ENCODE data around the gene CCDC177. TPM values are rescaled to one million over a fixed set of nuclear protein-coding genes. Genes with fewer than 3 reads are reported as not detected.
A peak's percentile ranks its signal among the peaks of the same experiment; 100 is the strongest.

CCDC177 gene
- total and polyA plus RNA-seq, 2 donors (not counting 1 experiment from before 2014, with no cell fraction given) = not detected

GRCh38 chr14:69548566-69548965, 26.1 kb downstream of the CCDC177 start:
- Histone ChIP-seq H4K20me1 (ENCODE audit: control insufficient read depth, extremely low read depth, insufficient read depth, low read length) (no peaks in the 10 kb centered on the region), H3K27me3 (ENCODE audit: control insufficient read depth, insufficient read depth, low read length) (no peaks in the 10 kb centered on the region), H2AFZ (ENCODE audit: low read length) (no peak overlapping the region), H3K4me3 (replicated peaks in 1 of 4; ENCODE audit: control extremely low read depth in 1 of 4, insufficient read depth in 1 of 4, low read depth in 3 of 4, low read length in 4 of 4) (no peak overlapping the region), H3K9ac (ENCODE audit: insufficient read depth, low read length) (no peak overlapping the region), H3K27ac (ENCODE audit: insufficient read depth, low read length) (no peak overlapping the region), H3K4me1 (ENCODE audit: control insufficient read depth, extremely low read depth, insufficient read depth, low read length) (peaks cover 2% of the 10 kb centered on the region), H3K36me3 (ENCODE audit: control insufficient read depth, insufficient read depth, low read length) (no peaks in the 10 kb centered on the region), H3K79me2 (ENCODE audit: control insufficient read depth, insufficient read depth, low read length) (no peaks in the 10 kb centered on the region), H3K4me2 (ENCODE audit: extremely low read depth, insufficient read depth, low read length) (no peak overlapping the region), H3K9me3 (ENCODE audit: control insufficient read depth, insufficient read depth, low read depth, low read length) (no peaks in the 10 kb centered on the region)
- no peak for DNase-seq (ENCODE audit: low read depth in 2 of 2)
- TF ChIP-seq CTCF (conservative IDR thresholded peaks at IDR 0.05 in 1 of 2, IDR thresholded peaks at IDR 0.05 in 1 of 2; ENCODE audit: low read depth in 1 of 2, low read length in 2 of 2) (no peak), EZH2 (IDR thresholded peaks at IDR 0.05; ENCODE audit: low read length, missing control alignments) (no peak)

GRCh38 chr14:69547701-69548348, 26.8 kb downstream of the CCDC177 start:
- no peaks in the 10 kb centered on the region for H3K9me3 ChIP-seq (ENCODE audit: control insufficient read depth, insufficient read depth, low read depth, low read length)
- TF ChIP-seq CTCF (conservative IDR thresholded peaks at IDR 0.05 in 1 of 2, IDR thresholded peaks at IDR 0.05 in 1 of 2; ENCODE audit: low read depth in 1 of 2, low read length in 2 of 2) = peak; percentile 48 to 53
- TF ChIP-seq EZH2 (IDR thresholded peaks at IDR 0.05; ENCODE audit: low read length, missing control alignments) = no peak
- H3K36me3 ChIP-seq (ENCODE audit: control insufficient read depth, insufficient read depth, low read length) = no peaks in the 10 kb centered on the region
- H3K27me3 ChIP-seq (ENCODE audit: control insufficient read depth, insufficient read depth, low read length) = no peaks in the 10 kb centered on the region
- peaks cover 2% of the 10 kb centered on the region for H3K4me1 ChIP-seq (ENCODE audit: control insufficient read depth, extremely low read depth, insufficient read depth, low read length)
- no peak overlapping the region for H3K4me2 ChIP-seq (ENCODE audit: extremely low read depth, insufficient read depth, low read length)
- H3K4me3 ChIP-seq (replicated peaks in 1 of 4; ENCODE audit: control extremely low read depth in 1 of 4, insufficient read depth in 1 of 4, low read depth in 3 of 4, low read length in 4 of 4) = no peak overlapping the region
- DNase-seq (ENCODE audit: low read depth in 2 of 2) = peak in 1 of 2 donors; percentile 53
- no peaks in the 10 kb centered on the region for H4K20me1 ChIP-seq (ENCODE audit: control insufficient read depth, extremely low read depth, insufficient read depth, low read length)
- H3K27ac ChIP-seq (ENCODE audit: insufficient read depth, low read length) = no peak overlapping the region
- H3K79me2 ChIP-seq (ENCODE audit: control insufficient read depth, insufficient read depth, low read length) = no peaks in the 10 kb centered on the region
- no peak overlapping the region for H2AFZ ChIP-seq (ENCODE audit: low read length)
- H3K9ac ChIP-seq (ENCODE audit: insufficient read depth, low read length) = no peak overlapping the region

- Histone ChIP-seq H3K36me3 (ENCODE audit: control insufficient read depth, insufficient read depth, low read length) (no peaks in the 10 kb centered on the region), H3K4me2 (ENCODE audit: extremely low read depth, insufficient read depth, low read length) (no peak overlapping the region), H2AFZ (ENCODE audit: low read length) (no peak overlapping the region), H3K9me3 (ENCODE audit: control insufficient read depth, insufficient read depth, low read depth, low read length) (no peaks in the 10 kb centered on the region), H3K79me2 (ENCODE audit: control insufficient read depth, insufficient read depth, low read length) (no peaks in the 10 kb centered on the region), H3K9ac (ENCODE audit: insufficient read depth, low read length) (no peak overlapping the region), H3K27me3 (ENCODE audit: control insufficient read depth, insufficient read depth, low read length) (peaks cover 1% of the 10 kb centered on the region), H3K4me1 (ENCODE audit: control insufficient read depth, extremely low read depth, insufficient read depth, low read length) (peaks cover 2% of the 10 kb centered on the region), H3K27ac (ENCODE audit: insufficient read depth, low read length) (no peak overlapping the region), H3K4me3 (replicated peaks in 1 of 4; ENCODE audit: control extremely low read depth in 1 of 4, insufficient read depth in 1 of 4, low read depth in 3 of 4, low read length in 4 of 4) (no peak overlapping the region), H4K20me1 (ENCODE audit: control insufficient read depth, extremely low read depth, insufficient read depth, low read length) (no peaks in the 10 kb centered on the region)
- no peak for TF ChIP-seq CTCF (conservative IDR thresholded peaks at IDR 0.05 in 1 of 2, IDR thresholded peaks at IDR 0.05 in 1 of 2; ENCODE audit: low read depth in 1 of 2, low read length in 2 of 2)
- no peak for TF ChIP-seq EZH2 (IDR thresholded peaks at IDR 0.05; ENCODE audit: low read length, missing control alignments)
- peak; percentile 93 to 96 for DNase-seq (ENCODE audit: low read depth in 2 of 2)
These were observed 31.1 kb downstream of the CCDC177 start for GRCh38 chr14:69543341-69544115.

Measured in fibroblast of lung (primary cell).